HG02798 (cell line): ENCODE data around the gene COL27A1.

ENCODE experiments used
- ATAC-seq: cut with Tn5 transposase; IDR thresholded peaks from one replicate; pipeline ENCODE4 v1.9.1; 2021; ENCODE audit warnings: mild to moderate bottlenecking; ENCODE audit not compliant: unreplicated experiment, poor library complexity

Gene COL27A1

GRCh38 chr9:114141553-114142402, 13.6 kb upstream of the COL27A1 start:
- no peak for ATAC-seq

GRCh38 chr9:114143234-114143633, 12.1 kb upstream of the COL27A1 start:
- no peak for ATAC-seq

GRCh38 chr9:114146735-114147134, 8.6 kb upstream of the COL27A1 start:
- no peak for ATAC-seq

- ATAC-seq: no peak
Measured at GRCh38 chr9:114149181-114149580, 6.2 kb upstream of the COL27A1 start.

GRCh38 chr9:114149765-114150340, 5.5 kb upstream of the COL27A1 start:
- ATAC-seq: no peak

- no peak for ATAC-seq
Measured at GRCh38 chr9:114150608-114151007, 4.7 kb upstream of the COL27A1 start.

GRCh38 chr9:114151426-114151956, 3.8 kb upstream of the COL27A1 start:
- no peak for ATAC-seq

- no peak for ATAC-seq
Measured at GRCh38 chr9:114153761-114154599, 1.4 kb upstream of the COL27A1 start.

- ATAC-seq: no peak
Measured at GRCh38 chr9:114154600-114155102, 686 bp upstream of the COL27A1 start.

- no peak for ATAC-seq
Measured at GRCh38 chr9:114155995-114156656, 789 bp downstream of the COL27A1 start.

GRCh38 chr9:114156657-114157421, 1.5 kb downstream of the COL27A1 start:
- no peak for ATAC-seq

- ATAC-seq: no peak
Measured at GRCh38 chr9:114157516-114158176, 2.3 kb downstream of the COL27A1 start.

GRCh38 chr9:114158482-114159130, 3.3 kb downstream of the COL27A1 start:
- ATAC-seq: no peak

- no peak for ATAC-seq
Measured at GRCh38 chr9:114159691-114160090, 4.4 kb downstream of the COL27A1 start.

- ATAC-seq: no peak
Measured at GRCh38 chr9:114161513-114161912, 6.2 kb downstream of the COL27A1 start.

GRCh38 chr9:114163517-114163951, 8.2 kb downstream of the COL27A1 start:
- no peak for ATAC-seq

- no peak for ATAC-seq
Measured at GRCh38 chr9:114164191-114164794, 9.0 kb downstream of the COL27A1 start.
